HG02678 (cell line): ENCODE data around the gene DCXR.

ENCODE experiments used
- ATAC-seq: cut with Tn5 transposase; IDR thresholded peaks from one replicate; pipeline ENCODE4 v1.9.1; 2021; ENCODE audit warnings: mild to moderate bottlenecking, moderate library complexity; ENCODE audit not compliant: unreplicated experiment

The DCXR gene

DNA sequence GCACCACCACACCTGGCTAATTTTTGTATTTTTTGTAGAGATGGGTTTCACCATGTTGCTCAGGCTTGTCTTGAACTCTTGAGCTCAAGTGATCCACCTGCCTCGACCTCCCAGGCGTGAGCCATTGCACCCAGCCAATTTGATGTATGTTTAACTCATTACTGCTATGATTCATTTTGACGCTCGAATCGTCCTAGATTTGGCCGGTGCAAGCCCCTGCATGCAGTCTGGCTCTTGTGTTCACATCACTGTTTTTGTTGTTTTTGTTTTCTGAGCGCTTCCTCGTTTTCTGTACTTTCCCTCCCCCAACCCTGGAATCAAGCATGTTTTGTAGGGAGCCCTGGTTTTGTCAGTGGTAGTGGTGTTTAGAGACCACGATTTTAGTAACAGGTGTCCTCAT, 35.9 kb upstream of the DCXR start:
- ATAC-seq: no peak

DNA sequence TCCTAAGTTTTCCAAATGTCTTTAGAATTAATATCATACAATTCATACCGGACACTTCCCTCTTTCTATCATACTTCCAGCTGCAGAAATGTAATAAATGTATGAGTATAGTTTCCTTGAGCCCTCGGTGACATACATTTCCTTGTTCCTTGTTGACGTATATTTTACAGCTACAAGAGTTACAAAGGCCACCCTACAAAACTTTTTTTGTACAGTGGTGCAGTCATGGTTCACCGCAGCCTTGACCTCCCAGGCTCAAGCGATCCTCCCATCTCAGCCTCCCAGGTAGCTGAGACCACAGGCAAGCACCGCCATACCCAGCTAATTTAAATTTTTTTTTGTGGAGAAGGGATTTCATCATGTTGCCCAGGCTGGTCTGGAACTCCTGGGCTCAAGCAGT, 35.3 kb upstream of the DCXR start:
- no peak for ATAC-seq

DNA sequence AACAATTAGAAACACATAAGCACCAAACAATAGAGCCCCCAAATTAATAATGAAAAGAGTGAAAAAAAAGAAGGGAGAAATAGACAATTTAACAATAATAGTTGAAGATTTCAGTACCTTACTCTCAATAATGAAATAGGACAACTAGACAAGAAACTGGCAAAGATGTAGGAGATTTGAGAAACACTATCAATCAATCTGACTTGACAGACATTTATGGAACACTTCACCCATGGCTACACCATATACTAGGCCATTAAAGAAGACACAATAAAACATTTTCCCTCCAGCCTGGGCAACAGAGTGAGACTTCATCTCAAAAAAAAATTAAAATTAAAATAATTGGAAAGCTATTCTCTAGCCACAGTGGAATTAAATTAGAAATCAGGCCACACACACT, 33.1 kb upstream of the DCXR start:
- no peak for ATAC-seq

DNA sequence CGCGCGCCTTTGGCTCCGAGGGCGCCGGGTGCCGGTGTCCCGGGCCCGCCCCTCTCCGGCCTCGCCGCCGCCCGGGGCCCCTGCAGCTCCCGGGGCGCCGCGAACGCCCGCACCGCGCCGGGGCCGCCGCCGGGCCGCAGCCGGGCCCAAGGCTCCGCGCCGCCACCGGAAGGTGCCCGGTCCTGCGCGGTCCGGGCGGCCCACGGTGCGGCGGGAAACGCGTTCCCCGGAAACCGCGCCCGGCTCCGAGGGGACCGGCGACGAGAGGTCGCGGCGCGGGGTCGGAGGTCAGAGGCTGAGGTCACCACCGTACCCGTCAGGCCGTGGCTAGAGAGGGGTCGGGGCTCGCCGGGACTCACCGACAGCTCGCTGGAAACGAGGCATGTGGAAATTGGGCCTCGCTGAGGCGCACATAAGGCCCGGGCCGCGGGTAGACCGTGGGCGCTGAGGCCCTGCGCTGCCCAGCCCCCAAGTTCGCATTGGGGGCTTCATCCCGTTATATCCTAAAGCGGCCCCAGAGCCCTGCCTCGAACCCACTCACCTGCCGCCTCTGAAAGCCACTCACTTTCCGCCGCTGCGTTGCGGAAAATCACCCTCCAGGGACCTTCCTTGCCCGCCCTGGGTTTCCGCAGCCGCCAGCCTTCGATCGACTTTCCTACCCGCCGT, 28.3 kb upstream of the DCXR start, which contains the start of gene DUS1L:
TSS of gene DUS1L (minus strand) at position 167 of the 666 bp plus-strand sequence. CDS start 745 bp downstream, outside the sequence.
- ATAC-seq: peak; percentile 80

DNA sequence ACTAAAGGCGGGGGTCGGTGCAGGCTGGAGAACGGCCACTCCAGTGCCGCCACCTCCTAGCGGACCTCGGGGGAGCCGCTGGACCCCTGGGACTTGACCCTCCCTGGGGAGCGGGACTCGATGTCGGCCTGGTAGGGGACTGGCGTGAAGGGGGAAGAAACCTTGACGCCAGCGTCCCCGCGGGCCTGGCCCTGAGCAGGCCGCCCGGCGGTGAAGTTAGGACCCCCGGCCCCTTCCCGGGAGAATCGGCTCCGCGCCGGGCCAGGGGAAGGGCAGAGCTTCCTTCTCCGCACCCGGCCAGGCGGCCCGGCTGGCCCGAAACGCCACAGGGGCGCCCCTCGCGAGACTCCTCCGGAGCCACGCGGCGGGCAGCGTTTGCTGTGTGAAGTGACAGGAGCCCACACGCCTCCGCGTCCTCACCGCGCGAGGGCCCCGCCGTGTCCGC, 27.7 kb upstream of the DCXR start:
- peak; percentile 10 for ATAC-seq

DNA sequence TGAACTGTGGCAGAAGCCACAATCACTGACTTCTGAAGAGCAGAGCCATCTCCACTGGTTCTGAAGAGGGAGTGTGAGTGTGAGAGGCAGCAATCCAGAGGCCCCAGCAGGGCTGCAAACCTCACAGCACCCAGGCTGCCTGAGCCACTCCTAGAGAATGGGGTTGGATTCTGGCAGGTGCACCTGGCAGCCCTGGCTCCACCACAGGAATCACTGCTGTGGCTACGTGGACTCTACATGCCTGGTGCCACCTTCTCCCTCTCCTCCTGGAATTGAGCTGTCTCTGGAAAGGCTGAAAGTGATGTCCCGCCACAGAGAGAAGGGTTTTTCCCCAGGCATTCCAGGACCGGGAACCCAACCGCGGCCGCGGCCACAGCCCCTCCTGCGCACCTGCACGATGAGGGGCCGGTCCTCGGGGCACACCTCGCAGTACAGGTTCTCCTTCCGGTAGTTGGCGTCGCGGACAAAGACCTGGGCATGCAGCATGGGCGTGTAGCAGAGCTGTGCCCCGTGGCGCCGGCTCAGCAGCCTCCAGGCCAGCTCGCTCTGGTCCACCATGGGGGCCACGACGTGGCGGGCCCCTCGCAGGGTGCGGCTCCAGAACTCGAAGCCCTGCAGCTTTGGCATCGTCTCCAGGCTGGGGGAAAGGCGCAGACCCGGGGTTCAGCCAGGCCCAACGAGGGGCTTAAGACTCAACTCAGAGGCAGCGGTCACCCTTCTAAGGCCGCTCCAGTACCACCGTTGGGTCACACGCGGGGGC, 27.1 kb upstream of the DCXR start:
- ATAC-seq: no peak

DNA sequence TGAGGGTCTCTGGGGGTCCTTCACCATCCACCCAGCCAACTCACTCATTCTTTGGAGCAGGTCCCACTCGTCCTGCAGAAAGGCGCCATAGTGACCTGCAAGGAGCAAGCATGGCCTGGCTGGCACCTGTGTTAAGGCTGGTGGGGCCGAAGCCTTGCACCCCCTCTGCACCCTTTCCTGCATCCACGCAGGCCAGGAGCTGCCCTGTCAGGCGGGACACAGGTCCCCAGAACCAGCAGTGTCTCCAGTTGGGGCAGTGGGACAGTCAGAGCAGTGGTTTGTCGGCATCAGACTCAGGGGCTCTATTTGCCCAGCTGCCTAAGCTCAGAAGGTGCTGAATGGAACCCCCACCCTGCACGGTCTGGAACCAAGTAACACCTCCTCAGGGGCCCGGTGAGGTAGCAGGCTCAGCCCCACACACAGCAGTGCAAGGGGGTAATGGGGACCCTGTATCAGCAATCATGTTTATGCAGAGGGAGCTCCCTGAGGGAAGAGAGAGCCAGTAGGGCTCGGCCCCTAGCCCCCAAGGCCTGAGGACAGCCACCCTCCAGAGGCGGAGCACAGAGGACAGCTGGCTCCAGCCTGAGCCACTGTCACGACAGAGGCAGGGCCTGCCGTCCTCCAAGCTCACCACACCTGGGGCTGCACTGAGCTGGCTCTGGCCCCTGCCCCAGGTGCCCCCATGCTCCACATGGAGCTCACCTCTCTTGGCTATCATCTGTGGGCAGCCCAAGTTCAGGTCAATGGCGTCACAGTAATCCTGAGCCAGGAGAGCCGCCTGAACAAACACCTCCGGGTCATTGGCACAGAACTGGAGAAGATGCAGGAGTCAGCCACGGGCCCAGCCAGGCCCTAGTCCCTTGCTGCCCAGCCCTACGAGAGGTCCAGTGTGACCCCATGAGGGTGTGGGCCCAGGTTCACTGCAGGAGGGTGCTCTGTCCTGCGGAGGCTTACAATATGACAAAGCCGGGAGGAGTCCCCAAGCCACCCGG, 26.2 kb upstream of the DCXR start:
- no peak for ATAC-seq

DNA sequence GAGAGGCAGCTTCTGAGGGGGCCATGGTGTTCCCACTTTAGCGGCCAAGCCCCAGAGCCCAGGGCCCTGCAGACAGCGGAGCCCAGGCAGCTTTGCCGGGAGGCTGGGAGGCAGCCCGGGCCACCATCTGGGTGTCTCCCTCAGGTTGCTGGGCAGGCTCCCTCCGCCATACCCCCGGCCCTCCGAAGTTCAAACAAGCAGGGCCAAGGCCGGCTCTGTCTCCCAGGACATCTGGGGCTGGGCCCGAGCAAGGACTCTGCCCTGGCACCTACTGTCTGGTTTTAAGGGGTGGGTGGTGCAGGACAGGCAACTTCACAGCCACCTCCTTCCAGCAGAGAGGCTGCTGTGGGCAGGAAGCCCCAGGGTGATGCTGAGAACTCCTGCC, 25.5 kb upstream of the DCXR start:
- ATAC-seq: no peak

DNA sequence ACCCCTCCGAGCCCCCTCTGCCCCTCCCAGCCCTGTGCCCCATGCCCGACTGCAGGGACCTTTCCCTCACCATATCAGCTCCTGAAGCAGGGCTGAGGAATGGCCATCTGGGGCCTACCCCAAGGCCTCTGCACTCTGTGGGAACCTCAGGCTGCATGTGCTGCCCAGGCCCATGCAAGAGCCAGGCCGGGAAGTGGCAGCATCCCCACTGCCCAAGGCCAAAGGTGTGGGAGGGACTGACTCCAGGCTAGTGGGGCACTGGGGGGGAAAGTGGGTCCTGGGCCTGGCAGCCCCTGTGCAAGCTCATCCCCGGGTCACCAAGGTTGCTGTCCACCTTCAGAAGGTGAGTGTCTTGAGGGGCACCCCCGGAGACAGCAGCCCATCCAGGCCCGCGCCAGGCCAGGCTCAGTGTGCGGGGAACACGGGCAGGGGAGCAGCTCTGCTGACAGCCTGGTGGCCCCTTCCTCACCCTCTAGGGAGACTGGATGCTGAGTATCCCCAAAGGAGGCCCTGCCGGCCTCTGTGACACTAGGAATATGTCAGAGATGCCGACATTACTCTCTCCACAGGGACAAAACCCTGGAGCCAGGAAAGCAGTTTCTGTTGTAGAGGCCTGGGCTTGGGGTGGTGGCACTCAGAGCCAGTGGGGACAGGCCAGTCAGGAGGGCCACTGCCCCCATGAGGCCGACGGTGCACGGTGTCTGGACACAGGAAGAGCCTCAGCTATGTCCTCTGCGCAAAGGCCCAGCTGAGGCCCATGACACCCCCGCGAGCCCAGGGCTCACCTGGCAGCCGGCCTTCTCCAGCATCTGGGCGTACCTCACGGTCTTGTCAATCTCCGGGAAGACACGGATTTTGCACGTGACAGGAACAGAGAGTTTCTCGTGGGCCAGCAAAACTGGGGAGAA, 24.8 kb upstream of the DCXR start:
- ATAC-seq: no peak

DNA sequence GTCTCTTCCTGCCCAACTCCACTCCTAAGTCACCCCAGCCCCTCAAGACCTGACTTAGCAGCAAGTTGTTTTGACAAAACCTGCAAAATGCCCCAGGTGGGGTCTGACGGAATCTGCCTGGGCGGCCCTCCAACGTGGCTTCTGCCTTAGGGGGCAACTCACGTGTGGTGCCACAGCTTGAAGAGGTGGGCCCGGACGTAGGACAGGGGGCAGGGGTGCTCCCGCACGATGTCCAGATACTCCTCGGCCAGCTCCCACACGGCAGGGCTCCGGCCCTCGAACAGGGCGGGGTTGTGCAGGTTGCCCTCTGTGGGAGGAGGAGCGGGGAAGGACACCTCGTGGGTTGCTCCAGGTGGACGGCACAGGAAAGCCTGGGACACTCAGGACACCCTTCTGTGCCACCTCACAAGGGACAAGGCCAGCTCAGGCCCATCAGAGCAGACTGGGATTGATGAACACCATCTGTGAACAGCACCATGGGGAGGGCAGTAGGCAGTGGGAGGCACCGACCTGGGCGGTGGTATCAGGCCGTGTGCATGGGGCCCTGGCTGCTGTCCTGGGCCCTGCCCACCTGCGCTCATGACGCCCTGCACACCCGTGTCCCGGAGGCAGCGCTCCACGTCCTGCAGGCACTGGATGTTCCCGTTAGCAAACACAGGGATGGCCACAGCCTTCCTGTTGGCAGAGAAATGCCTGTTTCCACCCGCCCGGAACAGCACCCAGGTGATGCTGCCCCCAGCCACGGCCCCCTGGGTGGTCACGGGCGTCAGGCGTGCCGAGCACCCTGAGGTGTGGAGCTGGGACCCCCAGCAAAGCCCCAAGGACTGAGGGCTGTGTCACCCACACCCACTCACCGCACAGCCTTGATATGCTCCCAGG, 23.8 kb upstream of the DCXR start:
- ATAC-seq: no peak

DNA sequence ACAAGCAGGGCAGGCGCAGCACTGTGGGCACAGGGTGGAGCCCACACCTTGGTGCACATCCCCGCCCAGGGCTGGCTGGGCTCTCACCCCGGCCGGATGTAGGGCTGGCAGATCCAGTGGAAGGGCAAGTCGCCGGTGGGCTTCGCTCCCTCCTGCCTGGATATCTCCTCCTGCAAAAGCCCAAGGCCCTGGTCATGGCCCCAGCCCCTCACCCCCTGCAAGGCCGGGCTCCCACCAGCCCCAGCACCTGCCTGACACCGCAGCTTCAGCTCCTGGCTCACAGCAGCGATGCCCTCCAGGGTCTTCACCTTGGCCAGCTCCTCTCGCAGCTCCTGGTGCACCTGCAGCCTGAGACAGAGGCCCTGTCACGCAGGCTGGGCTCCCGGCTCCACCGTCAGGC, 23.1 kb upstream of the DCXR start:
- ATAC-seq: no peak

DNA sequence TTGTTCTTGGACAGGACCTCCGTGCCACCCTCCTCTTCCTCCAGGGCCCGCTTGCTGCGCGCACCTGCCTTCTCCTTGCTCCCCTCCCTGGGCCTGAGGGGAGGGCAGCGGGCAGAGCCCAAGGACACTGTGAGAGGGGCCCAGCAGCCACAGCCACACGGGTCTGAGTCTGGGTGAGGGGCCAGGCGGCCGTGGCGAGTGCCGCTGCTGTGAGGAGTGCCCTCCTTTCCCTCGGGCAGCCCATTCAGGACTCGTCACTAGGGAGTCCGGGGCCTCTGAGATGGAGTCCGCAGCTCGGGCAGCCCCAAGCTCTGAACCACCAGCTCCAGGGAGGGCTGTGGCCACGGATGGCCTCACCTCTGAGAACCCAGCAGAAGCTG, 22.5 kb upstream of the DCXR start:
- no peak for ATAC-seq

DNA sequence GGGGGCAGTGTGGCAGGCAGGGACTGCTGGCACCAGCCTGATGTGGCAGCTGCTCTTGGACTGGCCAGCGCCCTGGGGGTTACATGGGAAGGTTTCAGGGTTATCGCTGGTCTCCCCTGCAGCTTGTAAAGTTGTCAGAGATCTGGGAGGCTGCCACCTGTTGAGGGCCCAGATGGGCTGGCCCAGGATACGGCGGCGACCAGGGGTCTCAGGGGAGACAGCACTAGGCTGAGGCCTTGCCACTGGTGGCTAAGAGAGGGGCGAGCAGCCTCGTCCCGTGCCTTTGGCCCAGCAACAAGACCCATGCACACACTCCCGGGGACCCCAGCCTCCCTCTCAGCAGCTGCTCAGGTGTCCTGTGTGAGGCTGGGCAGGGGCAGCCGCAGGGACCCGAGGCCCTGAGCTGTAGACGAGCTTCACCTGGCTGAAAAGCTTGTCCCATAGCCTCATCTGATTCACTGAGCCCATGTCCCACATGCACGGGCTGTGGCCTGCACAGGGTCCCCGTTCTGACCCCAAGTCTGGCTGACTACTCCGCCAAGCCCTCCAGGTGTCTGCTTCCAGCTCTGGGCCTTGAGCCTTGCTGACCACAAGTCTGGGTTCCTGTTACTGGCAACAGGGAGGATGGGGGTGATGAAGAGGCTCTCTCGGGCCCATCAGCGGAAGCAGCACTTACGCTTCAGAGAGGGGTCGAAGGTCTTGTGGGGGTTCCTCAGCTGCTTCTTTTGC, 21.9 kb upstream of the DCXR start:
- ATAC-seq: no peak

DNA sequence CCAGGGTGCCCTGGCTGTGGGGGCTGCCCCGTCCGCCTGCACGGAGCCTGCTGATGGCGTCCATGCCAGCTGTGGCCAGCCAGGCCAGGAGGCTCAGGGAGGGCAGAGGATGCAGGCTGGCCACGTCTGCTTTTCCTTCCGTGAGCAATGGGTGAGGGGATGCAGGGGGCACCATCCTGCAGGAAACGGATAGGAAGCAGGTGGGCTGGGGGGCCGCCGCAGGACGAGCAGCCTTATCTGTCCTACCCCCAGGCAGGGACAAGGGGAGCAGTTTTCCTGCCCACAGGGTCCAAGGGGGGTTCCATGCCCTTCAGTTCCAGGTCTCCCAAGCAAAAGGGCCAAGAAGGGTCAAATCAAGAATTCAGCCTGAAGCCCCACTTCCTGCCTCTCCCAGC, 21.4 kb upstream of the DCXR start:
- ATAC-seq: no peak

DNA sequence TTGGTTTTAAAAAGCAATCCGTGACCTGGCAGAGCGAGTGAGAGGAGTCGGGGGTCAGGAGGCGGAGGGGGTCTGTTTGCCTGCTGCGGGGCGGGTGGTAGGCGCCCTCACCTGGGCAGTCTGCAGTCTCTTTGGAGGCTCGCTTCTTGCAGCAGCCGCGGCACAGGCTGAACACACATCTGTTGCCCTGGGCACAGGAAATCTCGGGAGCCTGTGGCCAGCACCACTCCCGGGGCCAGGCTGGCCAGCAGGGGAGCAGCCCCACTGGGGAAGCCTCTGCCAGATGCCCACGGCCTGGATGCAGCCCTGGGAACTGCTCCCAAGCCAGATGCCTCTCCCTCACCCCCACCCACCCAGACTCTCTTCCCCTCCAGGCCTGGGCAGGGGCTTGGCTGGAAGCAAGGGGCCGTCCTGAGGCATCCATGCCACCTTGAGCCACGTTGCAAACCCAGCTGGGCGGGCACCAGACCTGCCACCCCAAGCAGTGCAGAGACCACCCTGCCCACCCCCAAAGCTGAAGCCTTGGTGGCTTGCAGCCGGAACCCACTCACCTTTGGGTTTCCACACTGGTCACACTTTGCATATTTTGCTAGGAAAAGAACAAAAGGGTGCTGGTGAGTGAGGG, 20.8 kb upstream of the DCXR start:
- no peak for ATAC-seq

DNA sequence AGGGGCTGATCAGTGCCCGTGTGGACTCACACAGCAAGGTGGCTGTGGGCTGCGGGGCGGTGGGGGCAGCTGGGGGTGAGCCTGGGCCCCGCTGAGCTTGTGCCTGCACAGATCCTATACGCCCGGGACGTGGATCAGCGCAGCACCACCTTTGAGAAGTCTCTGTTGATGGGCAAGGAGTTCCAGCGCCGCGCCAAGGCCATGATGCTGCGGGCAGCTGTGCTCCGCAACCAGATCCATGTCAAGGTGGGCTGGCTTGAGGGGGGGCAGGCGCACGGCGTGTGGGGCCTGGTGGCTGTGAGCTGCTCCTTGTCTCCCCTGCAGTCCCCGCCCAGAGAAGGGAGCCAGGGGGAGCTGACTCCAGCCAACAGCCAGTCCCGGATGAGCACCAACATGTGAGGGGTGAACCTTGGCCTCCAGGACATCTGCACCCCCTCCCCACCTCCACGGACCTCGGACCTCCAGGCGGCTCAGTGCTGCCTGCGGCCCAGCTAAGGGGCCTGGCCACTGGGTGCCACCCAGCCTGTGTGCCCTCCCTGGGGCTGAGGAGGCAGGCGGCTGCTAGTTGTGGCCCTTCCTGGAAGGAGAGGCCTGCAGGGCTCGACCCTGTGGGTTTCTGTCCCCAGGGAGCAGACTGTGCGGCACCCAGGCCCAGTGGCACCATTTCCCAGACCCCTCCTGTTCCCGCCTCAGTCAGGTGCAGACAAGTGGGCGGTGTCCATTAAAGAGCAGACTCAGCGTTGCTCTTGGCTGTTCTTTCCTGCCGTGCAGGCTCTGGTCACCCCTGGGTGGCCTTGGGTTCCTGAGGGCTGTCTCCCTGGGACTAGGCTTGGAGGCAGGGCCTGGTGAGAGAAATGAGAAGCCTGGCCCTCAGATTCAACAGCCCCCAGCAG, 19.5 kb upstream of the DCXR start:
- ATAC-seq: no peak
